GM23338 (cell line): ENCODE results near the gene ITGB5.

Experiments used
- CTCF ChIP-seq, 2 experiments: fragments of 200-600 bp in 1 of 2; sonication (generic) in 1 of 2; conservative IDR thresholded peaks; 2 replicates each; pipeline versions ENCODE4 v1.5.1 to v1.6.1; 2016 to 2017; ENCODE audit warnings: antibody characterized with exemption in 2 of 2, low read depth in 2 of 2, mild to moderate bottlenecking in 2 of 2, moderate library complexity in 1 of 2
- ETS1 ChIP-seq: IDR thresholded peaks from 2 replicates; pipeline ENCODE4 v1.6.1; 2016; ENCODE audit warnings: antibody characterized with exemption
- EZH2 ChIP-seq: fragments of 200-600 bp; sonication (generic); IDR thresholded peaks from one replicate; pipeline ENCODE4 v1.8.0; 2017; ENCODE audit warnings: antibody characterized with exemption, mild to moderate bottlenecking, low read depth; ENCODE audit not compliant: unreplicated experiment
- EZH2phosphoT487 ChIP-seq: fragments of 200-600 bp; sonication (generic); IDR thresholded peaks from one replicate; pipeline ENCODE4 v1.8.1; 2018; ENCODE audit warnings: antibody characterized with exemption; ENCODE audit not compliant: unreplicated experiment
- POLR2AphosphoS5 ChIP-seq: IDR thresholded peaks from 2 replicates; pipeline ENCODE4 v1.6.1; 2016; ENCODE audit warnings: antibody characterized with exemption, low read depth
- REST ChIP-seq: IDR thresholded peaks from one replicate; pipeline ENCODE4 v1.6.1; 2018; ENCODE audit warnings: antibody characterized with exemption; ENCODE audit not compliant: unreplicated experiment

- TF ChIP-seq ETS1 (no peak), CTCF (conservative IDR thresholded peaks at IDR 0.05; ENCODE audit: low read depth in 2 of 2) (no peak), EZH2 (no peak), REST (no peak), EZH2phosphoT487 (no peak), POLR2AphosphoS5 (no peak)
These were observed 9.8 kb upstream of the ITGB5 start for GRCh38 chr3:124896824-124897526.
